Stomach (tissue), 9 donors: ENCODE measurements around the gene CD72. TPM values are rescaled to one million over a fixed set of nuclear protein-coding genes. Genes with fewer than 3 reads are reported as not detected.
A peak's percentile ranks its signal among the peaks of the same experiment; 100 is the strongest.

ENCODE experiments used
- DNase-seq, 2 donors: peaks; one replicate each; pipeline versions ENCODE4 v3.0.0 to v3.0.0-alpha.2; 2013 to 2019
- H3K27ac ChIP-seq, 5 donors: fragments of 200-600 bp in 4 of 5; sonication (generic) in 4 of 5; one replicate each; pipeline ENCODE4 v1.5.1; 2013 to 2019; ENCODE audit warnings: mild to moderate bottlenecking in 1 of 5, moderate library complexity in 1 of 5
- H3K27me3 ChIP-seq, 3 donors: fragments of 200-600 bp; sonication (generic); one replicate each; pipeline ENCODE4 v1.5.1; 2017 to 2019; ENCODE audit warnings: mixed run types in 1 of 3
- H3K36me3 ChIP-seq, 4 donors: fragments of 200-600 bp; sonication (generic); 1 replicate in 3 of 4; 2 replicates in 1 of 4; pipeline ENCODE4 v1.5.1; 2016 to 2019
- H3K4me1 ChIP-seq, 4 donors: fragments of 200-600 bp; sonication (generic); one replicate each; pipeline ENCODE4 v1.5.1; 2016 to 2019
- H3K4me3 ChIP-seq, 4 donors: fragments of 200-600 bp; sonication (generic) in 3 of 4; one replicate each; pipeline ENCODE4 v1.5.1; 2016 to 2019; ENCODE audit warnings: mild to moderate bottlenecking in 1 of 4
- H3K9me3 ChIP-seq, 4 donors: fragments of 200-600 bp; sonication (generic); one replicate each; pipeline ENCODE4 v1.5.1; 2016 to 2019
- EP300 ChIP-seq: sonication (generic); formaldehyde crosslinking; IDR thresholded peaks from one replicate; pipeline ENCODE4 v1.6.1; 2017; ENCODE audit warnings: antibody characterized with exemption
- POLR2A ChIP-seq, 4 donors: fragments of 450-650 bp; IDR thresholded peaks; one replicate each; pipeline ENCODE4 v1.6.1; 2016; ENCODE audit warnings: antibody characterized with exemption in 4 of 4, control low read depth in 2 of 4, mild to moderate bottlenecking in 1 of 4, moderate library complexity in 1 of 4
- POLR2AphosphoS5 ChIP-seq, 3 donors: sonication (generic); formaldehyde crosslinking; IDR thresholded peaks; one replicate each; pipeline ENCODE4 v1.6.1; 2016; ENCODE audit warnings: antibody characterized with exemption in 3 of 3
- WGBS, 5 donors: extraction: QIAGEN DNeasy Blood & Tissue Kit in 3 of 5; methylation state at CpG; one replicate each; pipeline versions ENCODE4 v1.1.5 to v1.1.7; 2013 to 2018; 5-methylcytosine and 5-hydroxymethylcytosine counted together
- intact Hi-C: fragments of 100-400 bp; cut with DNase I; formaldehyde crosslinking; loops from one replicate; pipeline ENCODE4 v1.15.1; 2023; ENCODE audit warnings: low total_unique reads
- polyA plus RNA-seq, 3 donors: library from polyadenylated mRNA; stranded (reverse); fragments of 200-250 nt; gene quantifications; one replicate each; pipeline ENCODE4 v1.2.3, GENCODE V29; 2013
- total RNA-seq, 5 donors: library from RNA; depleted of rRNA; stranded (reverse); fragments of >200 nt; gene quantifications; one replicate each; pipeline versions ENCODE4 v1.1.0 to v1.2.3, GENCODE V29; 2014 to 2016
- TF ChIP-seq, protein P1 (sequence below), 7 experiments: fragments of 450-650 bp in 4 of 7; fragments of 200-600 bp in 3 of 7; sonication (generic) in 3 of 7; IDR thresholded peaks; one replicate each; pipeline ENCODE4 v1.5.1; 2016 to 2019; ENCODE audit warnings: antibody characterized with exemption in 7 of 7, control low read depth in 2 of 7, mild to moderate bottlenecking in 1 of 7
- donor health status: healthy with polysubstance abuse.
- donor health status: Bipolar disorder and iron deficiency.
- donor health status: healthy.

Gene CD72
- total and polyA plus RNA-seq, 8 donors: 0.61 to 18.7 (median 2.8) TPM; not detected in 3

DNA sequence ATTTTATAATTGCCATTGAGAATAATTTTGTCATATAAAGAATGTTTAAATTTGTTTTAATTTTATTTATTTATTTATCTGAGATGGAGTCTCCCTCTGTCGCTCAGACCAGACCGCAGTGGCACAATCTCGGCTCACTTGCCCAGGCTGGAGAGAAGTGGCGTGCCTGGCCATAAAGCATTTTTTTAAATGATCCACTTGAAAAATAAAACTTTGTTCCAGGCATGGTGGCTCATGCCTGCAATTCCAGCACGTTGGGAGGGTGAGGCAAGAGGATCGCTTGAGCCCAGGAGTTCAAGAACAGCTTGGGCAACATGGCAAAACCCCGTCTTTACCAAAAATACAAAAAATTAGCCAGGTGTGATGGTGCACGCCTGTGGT is 34.6 kb upstream of the CD72 start:
- 87 to 95% (median 93%) methylated on average over 8 of the region's 8 CpGs for WGBS, 5 donors
- peak overlapping the region in 4 of 5 donors; percentile 45 to 62 (median 58) for H3K27ac ChIP-seq
- no peaks in the 10 kb centered on the region for H3K36me3 ChIP-seq
- H3K4me3 ChIP-seq: no peak overlapping the region
- no peak for DNase-seq
- H3K27me3 ChIP-seq: no peaks in the 10 kb centered on the region
- TF ChIP-seq POLR2AphosphoS5 (IDR thresholded peaks at IDR 0.05): no peak
- no peak for TF ChIP-seq POLR2A (IDR thresholded peaks at IDR 0.05)
- TF ChIP-seq EP300: no peak
- TF ChIP-seq, protein P1, sequence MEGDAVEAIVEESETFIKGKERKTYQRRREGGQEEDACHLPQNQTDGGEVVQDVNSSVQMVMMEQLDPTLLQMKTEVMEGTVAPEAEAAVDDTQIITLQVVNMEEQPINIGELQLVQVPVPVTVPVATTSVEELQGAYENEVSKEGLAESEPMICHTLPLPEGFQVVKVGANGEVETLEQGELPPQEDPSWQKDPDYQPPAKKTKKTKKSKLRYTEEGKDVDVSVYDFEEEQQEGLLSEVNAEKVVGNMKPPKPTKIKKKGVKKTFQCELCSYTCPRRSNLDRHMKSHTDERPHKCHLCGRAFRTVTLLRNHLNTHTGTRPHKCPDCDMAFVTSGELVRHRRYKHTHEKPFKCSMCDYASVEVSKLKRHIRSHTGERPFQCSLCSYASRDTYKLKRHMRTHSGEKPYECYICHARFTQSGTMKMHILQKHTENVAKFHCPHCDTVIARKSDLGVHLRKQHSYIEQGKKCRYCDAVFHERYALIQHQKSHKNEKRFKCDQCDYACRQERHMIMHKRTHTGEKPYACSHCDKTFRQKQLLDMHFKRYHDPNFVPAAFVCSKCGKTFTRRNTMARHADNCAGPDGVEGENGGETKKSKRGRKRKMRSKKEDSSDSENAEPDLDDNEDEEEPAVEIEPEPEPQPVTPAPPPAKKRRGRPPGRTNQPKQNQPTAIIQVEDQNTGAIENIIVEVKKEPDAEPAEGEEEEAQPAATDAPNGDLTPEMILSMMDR (IDR thresholded peaks at IDR 0.05): no peak
- no peaks in the 10 kb centered on the region for H3K9me3 ChIP-seq
- H3K4me1 ChIP-seq: peaks cover 17 to 54% (median 22%) of the 10 kb centered on the region in 4 donors
- intact Hi-C loops: no loop called here

DNA sequence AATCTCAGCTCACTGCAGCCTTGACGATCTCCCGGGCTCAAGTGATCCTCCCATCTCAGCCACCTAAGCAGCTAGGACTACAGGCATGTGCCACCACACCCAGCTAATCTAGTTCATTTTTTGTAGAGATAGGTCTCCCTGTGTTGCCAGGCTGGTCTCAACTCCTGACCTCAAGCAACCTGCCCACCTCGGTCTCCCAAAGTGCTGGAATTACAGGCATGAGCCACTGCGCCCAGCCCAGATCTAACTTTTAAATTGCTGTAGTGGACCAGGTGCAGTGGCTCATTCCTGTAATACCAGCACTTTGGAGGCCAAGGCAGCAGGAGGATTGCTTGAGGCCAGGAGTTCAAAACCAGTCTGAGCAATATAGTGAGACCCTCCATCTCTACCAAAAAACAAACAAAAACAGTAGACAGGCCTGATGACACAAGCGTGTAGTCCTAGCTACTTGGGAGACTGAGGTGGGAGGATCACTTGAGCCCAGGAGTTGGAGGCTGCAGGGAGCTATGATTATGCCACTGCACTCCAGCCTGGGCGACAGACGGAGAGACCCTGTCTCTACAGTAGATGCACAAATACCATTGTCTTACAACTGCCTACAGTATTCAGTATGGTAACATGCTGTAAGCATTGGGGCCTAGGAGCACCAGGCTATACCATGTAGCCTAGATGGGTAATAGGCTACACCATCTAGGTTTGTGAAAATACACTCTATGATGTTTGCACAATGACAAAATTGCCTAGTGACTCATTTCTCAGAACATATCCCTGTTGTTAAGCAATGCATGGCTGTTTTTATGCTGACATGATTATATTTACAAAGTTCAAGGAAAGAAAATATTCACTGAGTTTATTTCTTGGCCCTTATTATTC is 34.0 kb upstream of the CD72 start:
- intact Hi-C loops: no loop called here
- Histone ChIP-seq H3K9me3 (no peaks in the 10 kb centered on the region), H3K4me3 (no peak overlapping the region), H3K4me1 (peaks cover 16 to 56% (median 22%) of the 10 kb centered on the region in 4 donors), H3K36me3 (no peaks in the 10 kb centered on the region), H3K27ac (peak overlapping the region; percentile 45 to 78 (median 60)), H3K27me3 (no peaks in the 10 kb centered on the region)
- WGBS, 5 donors: 58 to 74% (median 64%) methylated on average over 6 to 7 of the region's 7 CpGs
- peak in 1 of 2 donors; percentile 66 for DNase-seq
- TF ChIP-seq EP300: no peak
- peak in 2 of 3 donors; percentile 18 to 48 for TF ChIP-seq POLR2AphosphoS5 (IDR thresholded peaks at IDR 0.05)

DNA sequence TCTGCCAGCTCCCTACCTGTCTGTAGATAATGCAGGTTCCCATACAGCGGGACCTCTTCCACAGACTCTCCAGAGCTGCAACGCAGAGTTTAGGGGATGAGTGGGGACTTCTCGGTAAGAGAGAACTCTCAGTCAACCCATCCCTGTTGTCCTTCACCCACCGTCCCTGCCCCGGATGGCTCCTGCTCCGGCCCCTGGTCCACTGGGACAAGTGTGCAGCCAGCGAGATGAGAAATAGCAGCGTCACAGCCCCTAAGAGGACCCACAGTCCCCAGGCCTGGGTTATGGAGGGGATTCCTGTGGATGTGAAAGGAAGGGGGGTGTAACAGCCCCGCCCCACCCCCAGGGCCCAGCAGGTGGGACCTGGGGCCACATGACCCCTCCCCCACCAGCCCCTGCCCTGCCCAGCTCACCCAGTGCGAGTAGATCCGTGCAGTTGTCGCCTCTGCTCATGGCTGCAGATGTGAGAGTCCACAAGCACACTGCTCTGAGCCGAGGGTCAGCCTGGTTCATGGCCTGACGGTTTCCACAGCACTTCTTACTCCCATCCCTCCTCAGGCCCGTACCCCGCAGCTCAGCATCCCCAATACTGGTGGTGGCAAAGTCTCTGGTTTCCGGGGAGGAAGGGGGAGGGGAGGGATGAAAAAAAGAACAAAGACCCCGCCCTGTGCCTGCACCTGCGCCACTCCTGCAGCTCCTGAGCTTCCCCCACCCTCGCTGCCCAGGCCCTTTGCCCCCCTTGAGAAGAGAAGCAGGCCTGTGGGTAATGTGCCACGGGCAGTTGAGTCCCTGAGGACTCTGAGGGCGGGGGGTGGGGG is 32.3 kb upstream of the CD72 start, which contains the start of gene SIT1:
Gene SIT1, minus strand, starts transcription at position 591 of the 818 bp plus-strand sequence. Its CDS starts 78 bp downstream, at position 513.
- Histone ChIP-seq H3K36me3 (no peaks in the 10 kb centered on the region), H3K27ac (peak within 1 kb of the TSS; percentile 36 to 63 (median 56)), H3K27me3 (no peaks in the 10 kb centered on the region), H3K4me3 (peak within 1 kb of the TSS; percentile 20 to 39 (median 27)), H3K4me1 (peaks cover 17 to 59% (median 24%) of the 10 kb centered on the region in 4 donors), H3K9me3 (no peaks in the 10 kb centered on the region)
- WGBS, 5 donors: 63 to 78% (median 73%) methylated on average over 15 to 22 of the region's 22 CpGs
- TF ChIP-seq, protein P1 (IDR thresholded peaks at IDR 0.05): no peak
- no peak for TF ChIP-seq POLR2A (IDR thresholded peaks at IDR 0.05)
- TF ChIP-seq EP300: no peak
- no peak for TF ChIP-seq POLR2AphosphoS5 (IDR thresholded peaks at IDR 0.05)
- intact Hi-C loops: no loop called here
- peak in 1 of 2 donors; percentile 28 for DNase-seq

DNA sequence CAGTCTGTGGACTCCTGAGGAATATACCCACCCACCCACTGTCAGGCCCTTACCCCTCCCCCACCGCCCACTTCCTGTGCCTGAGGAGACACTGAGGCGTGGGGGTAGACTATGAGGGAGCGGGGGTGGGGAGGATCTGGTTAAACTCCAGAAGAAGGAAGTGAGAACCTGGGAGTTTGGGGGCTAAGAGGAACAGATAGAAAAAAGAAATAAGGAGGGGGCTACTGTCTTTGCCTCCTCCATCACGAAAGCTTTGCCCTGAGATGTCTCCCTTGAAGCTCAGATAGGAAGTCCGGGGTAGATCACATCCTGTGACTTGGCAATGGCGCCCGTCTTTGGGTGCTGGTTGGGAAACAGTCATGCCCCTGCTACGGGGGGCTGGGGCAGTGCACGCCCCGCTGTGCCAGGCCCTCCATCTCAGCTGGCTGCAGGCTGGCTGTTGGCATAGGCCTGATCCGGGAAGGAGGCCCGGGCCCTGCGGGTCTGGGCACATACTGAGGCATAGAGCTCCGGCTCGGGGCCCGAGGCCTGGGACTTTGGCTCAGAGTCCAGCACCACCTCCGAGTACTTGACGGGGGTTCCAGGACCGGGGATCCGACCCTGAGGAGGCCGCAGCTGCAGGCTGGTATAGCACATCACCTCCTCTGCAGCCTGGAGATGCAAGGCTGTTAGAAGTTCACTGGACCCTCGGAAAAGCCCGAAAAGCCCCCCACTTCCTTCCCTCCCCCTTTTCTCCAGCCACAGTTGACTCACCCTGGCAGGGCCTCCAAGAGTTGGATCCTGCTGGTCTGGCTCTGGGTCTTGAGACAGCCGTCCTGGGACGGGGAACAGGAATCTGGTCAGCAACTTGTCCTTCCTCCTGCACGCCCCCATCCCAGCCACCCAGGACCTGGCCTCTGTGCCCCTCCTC is 31.5 kb upstream of the CD72 start:
- no peaks in the 10 kb centered on the region for H3K36me3 ChIP-seq
- DNase-seq: peak in 1 of 2 donors; percentile 41
- H3K27me3 ChIP-seq: no peaks in the 10 kb centered on the region
- TF ChIP-seq EP300 (no peak), POLR2A (IDR thresholded peaks at IDR 0.05) (no peak), POLR2AphosphoS5 (IDR thresholded peaks at IDR 0.05) (no peak)
- TF ChIP-seq, protein P1 (IDR thresholded peaks at IDR 0.05): no peak
- H3K9me3 ChIP-seq: no peaks in the 10 kb centered on the region
- H3K27ac ChIP-seq: peak overlapping the region; percentile 30 to 63 (median 45)
- H3K4me1 ChIP-seq: peaks cover 18 to 64% (median 26%) of the 10 kb centered on the region in 4 donors
- intact Hi-C loops: no loop called here
- 65 to 77% (median 73%) methylated on average over 15 to 26 of the region's 26 CpGs for WGBS, 5 donors
- peak overlapping the region; percentile 20 to 39 (median 27) for H3K4me3 ChIP-seq
